Heart left ventricle (tissue), 13 donors: ENCODE data around the gene RPL37A.

Experiments used
- CTCF ChIP-seq, 12 donors: fragments of 200-600 bp; sonication (generic) in 4 of 12; IDR thresholded peaks; one replicate each; pipeline versions ENCODE4 v1.5.0 to v1.8.0; 2018 to 2022; ENCODE audit warnings: antibody characterized with exemption in 12 of 12, mild to moderate bottlenecking in 5 of 12
- POLR2A ChIP-seq, 2 donors: fragments of 450-650 bp; IDR thresholded peaks; one replicate each; pipeline ENCODE4 v1.6.1; 2017; ENCODE audit warnings: antibody characterized with exemption in 2 of 2, mild to moderate bottlenecking in 2 of 2, moderate library complexity in 2 of 2
- donor health status: ischemic (EF 13 %, LVEDD 7.1; RV severe dilation, severe dysfunction).
- donor health status: DM: no; HTN: yes; CAD: no.
- donor health status: DM: no; HTN: no; CAD: no.
- donor health status: ischemic (EF 25% LVEDD 6.9; RV normal size, moderate dysfunction).
- donor health status: ischemic (EF 25% LVEDD 5.7; RV mildly dilated, moderate dysfunction).
- donor health status: ischemic (EF 35%, LVEDD 5.7; RV mildly dilated, moderate dysfunction).
- donor health status: nonischemic (EF 11% LVEDD 7.7; RV severe dilation, severe dysfunction).
- donor health status: DM: yes; HTN: yes; CAD: no.
- donor health status: PGD.
- donor health status: ischemic (EF 29% LVEDD 5.4; RV normal size, mild dysfunction).
- donor health status: nonischemic (EF 23%, LVEDD 6.1; RV moderate dilation, normal function).

GRCh38 chr2:216467845-216468244 is 30.8 kb upstream of the RPL37A start:
- no peak for TF ChIP-seq CTCF (IDR thresholded peaks at IDR 0.05)
- TF ChIP-seq POLR2A (IDR thresholded peaks at IDR 0.05): no peak
